ENCODE measurements around the gene METTL16. TPM values are rescaled to one million over a fixed set of nuclear protein-coding genes. Genes with fewer than 3 reads are reported as not detected.

METTL16 gene
- total RNA-seq, 1 donor from 2014 or later, result 22.6 TPM

GRCh38 chr17:2478458-2478857 is 33.2 kb downstream of the METTL16 start:
- Mint-ChIP-seq H3K27ac (ENCODE audit: unreplicated experiment) (no peak overlapping the region), H3K27me3 (ENCODE audit: unreplicated experiment) (no peaks in the 10 kb centered on the region), H3K4me1 (ENCODE audit: low read depth, unreplicated experiment) (peaks cover 5% of the 10 kb centered on the region), H3K4me3 (ENCODE audit: unreplicated experiment) (no peak overlapping the region), H3K9me3 (ENCODE audit: unreplicated experiment) (peaks cover under 1% of the 10 kb centered on the region), H3K36me3 (ENCODE audit: unreplicated experiment) (peaks cover 5% of the 10 kb centered on the region)
- TF ChIP-seq CTCF (IDR thresholded peaks at IDR 0.05; ENCODE audit: partially characterized antibody, unreplicated experiment), result no peak
- no peak for DNase-seq

DNA sequence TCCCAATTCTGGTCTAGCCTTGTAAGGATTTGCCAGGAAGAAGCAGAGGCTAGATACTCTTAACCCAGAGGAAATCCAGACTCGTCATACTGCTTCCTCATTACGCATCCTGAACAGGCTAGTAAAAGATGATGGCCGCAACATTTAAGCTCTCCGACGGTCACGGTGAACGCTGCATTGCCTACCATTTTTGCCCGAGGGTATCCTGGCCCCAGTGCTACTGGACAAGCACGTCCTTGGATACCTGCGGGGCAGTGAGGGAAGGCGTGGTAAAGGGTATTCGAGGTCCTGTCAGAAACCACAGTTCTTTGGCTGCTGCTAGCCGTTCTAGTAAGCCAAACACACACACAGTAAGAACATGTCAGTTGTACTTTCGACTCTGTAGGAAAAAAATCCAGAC is 36.6 kb downstream of the METTL16 start:
- no peak overlapping the region for H3K4me3 Mint-ChIP-seq (ENCODE audit: unreplicated experiment)
- no peak for DNase-seq
- TF ChIP-seq CTCF (IDR thresholded peaks at IDR 0.05; ENCODE audit: partially characterized antibody, unreplicated experiment), result no peak
- H3K4me1 Mint-ChIP-seq (ENCODE audit: low read depth, unreplicated experiment), result peaks cover 2% of the 10 kb centered on the region
- no peak overlapping the region for H3K27ac Mint-ChIP-seq (ENCODE audit: unreplicated experiment)
- peaks cover 5% of the 10 kb centered on the region for H3K36me3 Mint-ChIP-seq (ENCODE audit: unreplicated experiment)
- H3K27me3 Mint-ChIP-seq (ENCODE audit: unreplicated experiment), result no peaks in the 10 kb centered on the region
- peaks cover 1% of the 10 kb centered on the region for H3K9me3 Mint-ChIP-seq (ENCODE audit: unreplicated experiment)

DNA sequence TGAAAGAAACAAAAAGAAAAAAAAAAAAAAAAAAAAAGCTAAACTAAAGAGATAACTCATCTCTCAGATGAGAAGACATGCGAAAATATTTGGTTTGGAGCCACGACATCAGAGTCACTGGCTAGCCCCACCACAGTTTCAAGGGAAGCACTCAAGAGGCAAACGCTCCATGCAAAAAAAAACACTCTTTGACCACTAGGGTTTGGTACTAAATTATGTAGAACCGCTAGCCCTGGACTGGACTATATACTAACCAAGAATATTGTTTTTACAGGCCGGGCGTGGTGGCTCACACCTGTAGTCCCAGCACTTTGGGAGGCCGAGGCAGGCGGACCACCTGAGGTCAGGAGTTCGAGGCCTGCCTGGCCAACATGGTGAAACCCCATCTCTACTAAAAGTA is 37.3 kb downstream of the METTL16 start:
- Mint-ChIP-seq H3K36me3 (ENCODE audit: unreplicated experiment) (peaks cover 5% of the 10 kb centered on the region), H3K27me3 (ENCODE audit: unreplicated experiment) (no peaks in the 10 kb centered on the region), H3K4me1 (ENCODE audit: low read depth, unreplicated experiment) (peaks cover 2% of the 10 kb centered on the region), H3K27ac (ENCODE audit: unreplicated experiment) (no peak overlapping the region), H3K4me3 (ENCODE audit: unreplicated experiment) (no peak overlapping the region), H3K9me3 (ENCODE audit: unreplicated experiment) (peaks cover 1% of the 10 kb centered on the region)
- DNase-seq, result no peak
- TF ChIP-seq CTCF (IDR thresholded peaks at IDR 0.05; ENCODE audit: partially characterized antibody, unreplicated experiment), result no peak

- no peak for TF ChIP-seq CTCF (IDR thresholded peaks at IDR 0.05; ENCODE audit: partially characterized antibody, unreplicated experiment)
- Mint-ChIP-seq H3K27me3 (ENCODE audit: unreplicated experiment) (no peaks in the 10 kb centered on the region), H3K9me3 (ENCODE audit: unreplicated experiment) (no peaks in the 10 kb centered on the region), H3K36me3 (ENCODE audit: unreplicated experiment) (no peaks in the 10 kb centered on the region), H3K4me1 (ENCODE audit: low read depth, unreplicated experiment) (no peaks in the 10 kb centered on the region), H3K27ac (ENCODE audit: unreplicated experiment) (no peak overlapping the region), H3K4me3 (ENCODE audit: unreplicated experiment) (no peak overlapping the region)
- DNase-seq, result no peak
These were observed 43.4 kb downstream of the METTL16 start for GRCh38 chr17:2468270-2468669.

- Mint-ChIP-seq H3K4me1 (ENCODE audit: low read depth, unreplicated experiment) (no peaks in the 10 kb centered on the region), H3K9me3 (ENCODE audit: unreplicated experiment) (no peaks in the 10 kb centered on the region), H3K4me3 (ENCODE audit: unreplicated experiment) (no peak overlapping the region), H3K27ac (ENCODE audit: unreplicated experiment) (no peak overlapping the region), H3K36me3 (ENCODE audit: unreplicated experiment) (no peaks in the 10 kb centered on the region), H3K27me3 (ENCODE audit: unreplicated experiment) (no peaks in the 10 kb centered on the region)
- no peak for TF ChIP-seq CTCF (IDR thresholded peaks at IDR 0.05; ENCODE audit: partially characterized antibody, unreplicated experiment)
- no peak for DNase-seq
These were observed 44.8 kb downstream of the METTL16 start for GRCh38 chr17:2466931-2467330.

All from glutamatergic neuron (in vitro differentiated cells).